Hindlimb muscle (tissue), 1 donor: ENCODE measurements around the gene CMPK1. TPM values are rescaled to one million over a fixed set of nuclear protein-coding genes. Genes with fewer than 3 reads are reported as not detected.

Experiments
- DNase-seq: peaks from one replicate; pipeline ENCODE4 v3.0.0-alpha.2; 2013
- polyA plus RNA-seq: library from polyadenylated mRNA; unstranded; fragments of 120-200 nt; gene quantifications from one replicate; pipeline ENCODE4 v1.2.1, GENCODE V29; 2013; ENCODE audit not compliant: insufficient read length

Gene CMPK1
- polyA plus RNA-seq, 1 donor, result 69.0 TPM

DNA sequence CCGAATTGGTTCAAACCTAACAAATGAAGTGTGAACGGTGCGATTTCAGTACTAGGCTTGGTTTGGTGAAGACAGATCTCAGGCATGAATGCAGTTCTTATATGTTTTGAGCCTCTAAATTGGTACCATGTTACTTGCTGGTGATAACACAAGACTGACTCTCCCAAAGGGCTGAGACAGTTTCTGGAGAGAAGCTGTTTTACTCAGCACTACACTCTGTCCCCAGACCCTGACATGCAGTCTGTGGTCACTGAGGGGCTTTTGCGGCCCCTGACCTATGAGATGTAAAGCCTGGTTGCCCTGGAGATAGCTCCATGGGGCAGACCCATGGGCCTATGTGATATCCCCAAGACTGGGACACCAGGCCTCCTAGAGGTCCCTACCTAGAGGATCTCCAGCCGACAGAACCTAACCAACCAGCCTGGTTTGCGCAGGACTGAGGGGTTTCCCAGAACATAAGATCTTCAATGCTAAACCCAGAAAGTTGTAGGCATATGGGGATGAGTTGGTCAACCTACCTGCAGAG, 63.1 kb downstream of the CMPK1 start:
- DNase-seq, result no peak

DNA sequence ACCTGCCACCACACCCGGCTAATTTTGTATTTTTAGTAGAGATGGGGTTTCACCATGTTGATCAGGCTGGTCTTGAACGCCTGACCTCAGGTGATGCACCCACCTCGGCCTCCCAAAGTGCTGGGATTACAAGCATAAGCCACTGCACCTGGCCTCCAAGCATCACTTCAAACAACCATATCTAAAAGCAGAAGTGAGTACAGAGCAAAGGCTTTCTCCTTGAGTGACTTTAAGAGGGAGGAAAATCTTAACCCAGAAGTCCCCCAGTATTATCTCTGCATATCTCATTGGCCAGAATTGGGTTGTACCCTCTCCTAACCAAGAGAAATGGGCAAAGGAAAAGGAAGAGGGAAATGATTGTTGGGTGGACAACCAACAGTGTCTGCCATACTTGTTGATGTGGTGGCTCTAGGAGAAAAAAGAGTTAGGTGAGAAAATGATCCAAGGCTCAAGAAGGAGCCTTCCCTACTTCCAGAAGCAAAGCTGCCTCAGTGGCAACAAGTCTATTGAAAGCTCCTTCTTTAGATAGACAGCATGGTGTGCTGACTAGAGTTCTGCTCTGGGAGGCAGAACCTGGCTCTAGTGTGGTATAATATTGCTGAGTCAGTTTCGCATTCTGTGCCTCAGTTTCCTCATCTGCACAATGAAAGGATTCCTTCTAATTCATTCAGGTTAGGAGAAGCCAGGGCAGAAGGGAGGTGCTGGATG, 65.7 kb downstream of the CMPK1 start:
- no peak for DNase-seq

DNA sequence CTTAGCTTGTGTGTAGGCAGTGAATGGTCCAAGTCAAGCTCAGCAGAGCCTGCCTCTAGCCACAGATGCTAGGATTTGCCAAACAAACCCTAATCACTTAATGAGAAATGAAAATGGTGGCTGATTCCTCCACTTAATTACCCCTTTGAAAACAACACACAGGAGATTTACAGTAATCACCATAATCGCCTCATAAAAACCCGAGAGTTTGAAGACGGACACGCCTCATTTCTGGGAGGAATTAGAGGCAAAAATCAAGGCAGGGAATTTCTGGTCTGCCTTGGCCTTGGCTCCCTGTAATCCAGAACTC, 66.2 kb downstream of the CMPK1 start:
- DNase-seq, result no peak

DNA sequence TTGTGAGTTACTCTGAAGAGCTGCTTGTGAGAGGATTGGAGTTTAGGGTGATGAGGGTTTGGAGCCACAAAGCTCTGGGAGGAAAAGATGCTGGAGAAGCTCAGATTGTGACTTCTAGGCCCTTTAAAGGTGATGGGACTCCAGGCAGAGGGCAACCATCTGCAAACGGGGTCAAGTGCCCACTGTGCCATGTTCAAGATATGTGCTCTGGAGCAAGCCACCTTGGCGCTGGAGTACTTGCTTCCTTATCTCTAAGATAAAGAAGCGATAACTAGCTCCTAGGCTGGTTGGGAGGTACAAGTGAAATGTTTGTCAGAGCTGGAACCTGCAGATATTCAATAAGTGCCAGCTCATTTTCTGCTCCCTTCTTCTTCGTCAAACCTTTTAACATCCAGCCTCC, 68.2 kb downstream of the CMPK1 start:
- no peak for DNase-seq

DNA sequence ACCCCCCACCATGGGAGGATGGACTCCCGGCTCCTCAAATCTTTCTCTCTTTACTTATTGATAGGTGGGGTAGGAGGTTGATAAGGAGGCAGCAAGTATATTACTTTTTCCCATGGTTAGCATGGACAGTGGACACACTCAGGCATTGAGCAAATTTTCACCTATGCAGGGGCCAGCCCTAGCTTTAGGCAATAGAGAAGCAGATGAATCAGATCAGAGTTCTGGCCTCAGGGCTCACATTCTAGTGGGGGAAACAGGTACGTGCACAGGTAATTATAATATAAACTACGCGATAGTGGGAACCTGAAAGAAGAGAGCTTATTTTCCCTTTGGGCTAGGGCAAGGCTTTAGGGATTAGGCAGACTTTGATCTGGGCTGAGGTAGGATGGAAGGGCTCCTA, 69.0 kb downstream of the CMPK1 start:
- DNase-seq, result no peak

DNA sequence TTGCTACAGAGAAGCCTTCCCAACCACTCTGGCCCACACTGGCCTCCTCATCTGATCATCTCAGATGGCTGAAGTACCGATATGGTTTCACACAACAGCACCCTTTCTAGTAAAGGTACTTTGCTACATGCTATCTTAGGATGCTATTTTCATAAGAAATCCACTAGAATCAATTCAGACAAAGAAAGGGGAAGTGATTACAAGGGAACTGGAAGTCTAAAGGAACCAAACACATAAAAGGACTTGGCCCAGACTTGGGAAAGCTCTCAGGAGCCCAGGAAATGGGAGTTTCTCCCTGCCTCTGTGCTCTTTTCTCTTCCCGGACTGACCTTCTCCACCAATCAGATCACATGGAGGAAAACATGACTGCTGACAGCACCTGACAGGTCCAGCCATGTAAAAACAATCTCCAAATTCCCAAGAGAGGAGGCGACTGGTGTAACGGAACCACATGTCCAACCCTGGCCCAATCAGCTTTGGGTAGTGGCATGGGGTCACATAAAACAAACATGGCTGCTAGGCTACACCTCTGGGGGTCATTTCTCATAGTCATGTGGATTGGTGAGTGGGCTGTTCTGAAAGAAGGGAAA, 69.8 kb downstream of the CMPK1 start:
- DNase-seq, result no peak

DNA sequence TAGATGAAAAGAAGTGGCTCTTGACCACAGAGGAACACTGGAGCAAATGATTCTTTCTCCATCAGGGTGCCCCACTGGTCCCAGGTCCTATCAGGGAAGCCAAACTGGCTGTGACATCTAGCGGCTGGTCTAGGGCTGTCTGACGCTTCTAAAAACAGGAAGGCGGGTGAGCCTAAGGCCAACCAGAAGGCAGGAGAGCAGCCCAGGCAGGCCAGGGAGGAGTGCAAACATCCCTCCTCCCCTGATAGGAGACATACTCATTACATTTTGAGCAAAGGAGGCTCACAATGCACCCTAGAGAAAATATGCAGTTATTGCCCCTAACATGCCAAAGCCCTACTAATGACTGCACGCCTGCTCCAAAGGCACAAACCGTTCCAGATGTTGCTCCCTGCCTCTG, 72.1 kb downstream of the CMPK1 start:
- DNase-seq, result no peak

DNA sequence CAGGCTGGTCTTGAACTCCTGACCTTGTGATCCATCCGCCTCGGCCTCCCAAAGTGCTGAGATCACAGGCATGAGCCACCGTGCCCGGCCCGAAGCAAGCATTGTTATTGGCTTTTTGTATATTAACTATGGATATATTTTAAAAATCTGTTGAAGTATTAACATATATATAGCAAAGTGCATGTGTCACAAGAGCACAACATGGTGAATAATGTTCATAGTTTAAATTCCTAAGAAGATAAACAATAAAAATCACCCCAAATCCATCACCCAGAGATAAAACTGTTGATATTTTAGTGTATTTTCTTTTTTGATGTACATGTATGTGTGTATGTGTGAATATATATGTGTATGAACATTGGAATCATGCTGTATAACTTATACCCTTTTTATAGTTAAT, 73.4 kb downstream of the CMPK1 start:
- DNase-seq, result no peak

DNA sequence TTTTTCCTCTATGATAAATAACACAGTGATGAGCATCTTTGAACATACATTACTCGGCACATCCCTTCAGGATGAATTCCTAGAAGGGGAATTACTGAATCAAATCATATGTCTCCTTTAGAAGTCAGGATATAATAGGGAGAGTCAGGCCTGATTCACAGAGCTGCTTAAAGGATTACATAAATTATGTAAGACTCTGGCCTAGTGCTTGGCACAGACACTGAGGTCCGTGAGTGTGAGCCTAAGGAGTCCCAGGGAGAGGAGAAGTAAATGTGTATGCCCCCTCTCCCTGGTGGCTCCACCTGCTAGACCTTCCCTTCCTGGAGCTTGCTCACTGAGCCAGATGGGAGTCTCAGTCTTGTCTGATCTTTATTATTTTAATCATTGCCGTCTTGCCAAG, 73.9 kb downstream of the CMPK1 start:
- DNase-seq, result no peak

DNA sequence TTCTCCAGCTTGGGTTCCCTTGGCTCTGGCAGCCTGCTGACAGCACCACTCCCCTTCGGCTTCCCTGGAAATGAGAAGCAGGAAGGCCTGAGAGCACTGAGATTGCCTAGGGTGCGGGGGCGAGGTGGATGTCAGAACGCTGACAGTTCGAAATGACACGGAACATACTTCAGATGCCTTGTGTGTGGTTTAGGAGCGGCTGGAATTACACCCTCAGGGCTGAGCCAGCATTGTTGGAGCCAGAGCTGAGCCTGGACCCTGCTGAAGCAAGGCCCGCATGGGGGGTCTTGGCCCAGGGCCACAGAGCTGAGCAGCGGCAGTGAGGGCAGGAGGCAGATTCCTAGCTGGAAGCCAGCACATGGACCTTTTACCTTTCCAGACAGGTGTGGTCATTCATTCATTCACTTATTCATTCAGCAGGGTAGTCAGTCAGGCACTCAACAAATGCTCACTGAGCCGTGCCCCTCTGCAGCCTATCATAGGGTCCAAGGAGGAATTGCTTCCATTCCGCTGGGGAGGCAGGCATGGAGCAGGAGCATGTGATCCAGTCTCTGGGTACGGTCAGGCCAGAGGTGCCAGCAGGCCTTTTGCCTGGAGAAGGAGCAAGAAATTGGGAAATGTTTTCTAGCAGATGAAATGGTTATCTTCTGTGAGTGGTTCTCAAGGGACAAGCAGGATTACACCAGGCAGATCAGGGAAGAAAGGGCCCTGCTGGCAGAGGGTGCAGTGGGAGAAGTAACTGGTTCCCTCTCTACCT, 75.9 kb downstream of the CMPK1 start:
- DNase-seq, result no peak

DNA sequence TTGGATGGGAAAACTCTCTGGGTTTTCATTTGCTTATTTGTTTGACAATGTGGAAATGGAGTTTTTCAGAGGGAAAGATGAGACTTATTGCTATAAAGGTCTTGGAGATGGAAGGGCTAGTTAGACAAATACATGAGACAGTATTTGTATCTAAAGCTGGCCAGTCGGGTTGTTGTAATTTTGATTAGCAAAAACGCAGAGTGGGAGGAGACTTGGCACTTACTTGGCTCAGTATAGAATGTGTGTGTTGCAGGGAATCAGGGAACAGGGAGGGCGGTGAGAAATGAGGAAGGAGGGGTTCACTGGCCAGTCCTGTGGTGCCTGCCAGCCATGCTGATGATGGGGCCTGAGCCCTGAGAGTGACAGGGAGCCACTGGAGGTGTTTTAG, 76.5 kb downstream of the CMPK1 start:
- no peak for DNase-seq

DNA sequence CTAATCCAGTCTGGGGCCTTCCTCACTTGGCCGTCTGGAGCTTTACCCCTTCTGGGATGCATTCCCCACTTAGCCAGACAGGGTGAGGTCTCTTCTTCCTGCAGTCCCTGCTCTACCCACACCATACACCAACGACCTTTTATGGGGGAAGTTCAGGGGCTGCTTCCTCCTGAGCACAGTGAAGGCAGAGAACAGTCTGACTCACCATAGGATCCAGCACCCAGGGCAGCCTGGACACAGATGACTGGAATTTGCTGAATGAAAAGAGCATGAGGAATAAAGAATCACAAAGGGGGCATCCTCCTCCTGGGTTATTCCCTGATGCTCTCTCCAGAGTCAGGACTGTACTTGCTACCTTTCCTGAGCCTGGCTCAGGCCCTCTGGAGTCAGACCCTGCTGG, 77.8 kb downstream of the CMPK1 start:
- no peak for DNase-seq

DNA sequence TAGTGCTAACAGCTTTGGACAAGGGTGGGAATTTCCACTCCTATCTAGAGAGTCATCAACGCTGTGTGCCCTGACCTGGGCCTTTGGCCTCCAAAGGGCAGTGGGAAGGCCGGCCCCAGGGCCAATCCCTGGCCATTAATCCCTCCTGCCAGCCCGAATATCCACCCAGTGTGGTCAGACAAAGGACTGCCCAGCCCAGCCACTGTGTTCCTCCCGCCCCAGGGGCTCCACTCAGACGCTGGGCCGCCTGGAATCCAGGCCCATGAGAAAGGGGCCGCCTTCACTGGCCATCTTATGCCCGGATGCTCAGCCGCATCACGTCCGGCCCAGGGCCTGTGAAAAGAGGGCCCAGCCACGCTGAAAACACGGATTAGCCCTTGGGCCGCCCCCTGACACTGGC, 78.8 kb downstream of the CMPK1 start:
- no peak for DNase-seq

DNA sequence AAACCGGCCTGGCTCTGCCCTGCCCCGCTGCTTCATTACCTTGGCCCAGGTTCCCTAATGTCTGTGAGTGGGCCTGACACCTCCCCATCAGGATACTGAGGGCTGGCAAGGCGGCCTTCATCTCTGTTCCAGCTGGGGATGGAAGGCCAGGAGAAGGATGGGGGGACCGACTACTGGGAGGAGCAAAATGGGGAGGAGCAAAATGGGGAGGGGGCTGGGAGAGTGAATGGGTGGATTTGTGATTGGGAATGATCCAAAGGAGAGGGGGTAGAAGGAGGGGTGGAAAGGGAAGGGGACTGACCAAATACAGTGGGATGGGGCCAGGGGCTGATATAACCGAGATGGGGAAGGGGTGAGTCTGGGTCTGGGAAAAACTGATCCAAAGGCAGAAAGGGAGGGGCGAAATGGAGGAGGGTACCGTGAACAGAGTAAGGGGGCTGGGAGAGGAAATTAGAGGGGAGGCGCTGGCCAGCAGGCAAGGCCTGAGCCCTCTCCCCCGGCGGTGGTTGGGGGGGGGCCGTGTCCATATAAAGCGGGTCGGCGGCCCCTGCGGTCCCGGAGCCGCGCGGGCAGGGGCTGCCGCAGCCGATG, 82.2 kb downstream of the CMPK1 start, which contains the start of gene FOXE3:
TSS of gene FOXE3 (plus strand) at position 558 of the 591 bp plus-strand sequence. CDS start at position 589, 31 bp downstream.
- DNase-seq, result no peak

DNA sequence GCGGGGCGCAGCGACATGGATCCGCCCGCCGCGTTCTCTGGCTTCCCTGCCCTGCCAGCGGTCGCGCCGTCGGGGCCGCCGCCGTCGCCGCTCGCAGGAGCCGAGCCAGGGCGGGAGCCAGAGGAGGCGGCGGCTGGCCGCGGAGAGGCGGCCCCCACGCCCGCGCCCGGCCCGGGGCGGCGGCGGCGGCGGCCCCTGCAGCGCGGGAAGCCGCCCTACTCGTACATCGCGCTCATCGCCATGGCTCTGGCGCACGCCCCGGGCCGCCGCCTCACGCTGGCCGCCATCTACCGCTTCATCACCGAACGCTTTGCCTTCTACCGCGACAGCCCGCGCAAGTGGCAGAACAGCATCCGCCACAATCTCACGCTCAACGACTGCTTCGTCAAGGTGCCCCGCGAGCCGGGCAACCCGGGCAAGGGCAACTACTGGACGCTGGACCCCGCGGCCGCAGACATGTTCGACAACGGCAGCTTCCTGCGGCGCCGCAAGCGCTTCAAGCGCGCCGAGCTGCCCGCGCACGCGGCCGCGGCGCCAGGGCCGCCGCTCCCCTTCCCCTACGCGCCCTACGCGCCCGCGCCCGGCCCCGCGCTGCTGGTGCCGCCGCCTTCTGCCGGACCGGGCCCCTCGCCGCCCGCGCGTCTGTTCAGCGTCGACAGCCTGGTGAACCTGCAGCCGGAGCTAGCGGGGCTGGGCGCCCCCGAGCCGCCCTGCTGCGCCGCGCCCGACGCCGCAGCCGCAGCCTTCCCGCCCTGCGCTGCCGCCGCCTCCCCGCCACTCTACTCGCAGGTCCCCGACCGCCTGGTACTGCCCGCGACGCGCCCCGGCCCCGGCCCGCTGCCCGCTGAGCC, 83.0 kb downstream of the CMPK1 start:
- DNase-seq, result no peak

DNA sequence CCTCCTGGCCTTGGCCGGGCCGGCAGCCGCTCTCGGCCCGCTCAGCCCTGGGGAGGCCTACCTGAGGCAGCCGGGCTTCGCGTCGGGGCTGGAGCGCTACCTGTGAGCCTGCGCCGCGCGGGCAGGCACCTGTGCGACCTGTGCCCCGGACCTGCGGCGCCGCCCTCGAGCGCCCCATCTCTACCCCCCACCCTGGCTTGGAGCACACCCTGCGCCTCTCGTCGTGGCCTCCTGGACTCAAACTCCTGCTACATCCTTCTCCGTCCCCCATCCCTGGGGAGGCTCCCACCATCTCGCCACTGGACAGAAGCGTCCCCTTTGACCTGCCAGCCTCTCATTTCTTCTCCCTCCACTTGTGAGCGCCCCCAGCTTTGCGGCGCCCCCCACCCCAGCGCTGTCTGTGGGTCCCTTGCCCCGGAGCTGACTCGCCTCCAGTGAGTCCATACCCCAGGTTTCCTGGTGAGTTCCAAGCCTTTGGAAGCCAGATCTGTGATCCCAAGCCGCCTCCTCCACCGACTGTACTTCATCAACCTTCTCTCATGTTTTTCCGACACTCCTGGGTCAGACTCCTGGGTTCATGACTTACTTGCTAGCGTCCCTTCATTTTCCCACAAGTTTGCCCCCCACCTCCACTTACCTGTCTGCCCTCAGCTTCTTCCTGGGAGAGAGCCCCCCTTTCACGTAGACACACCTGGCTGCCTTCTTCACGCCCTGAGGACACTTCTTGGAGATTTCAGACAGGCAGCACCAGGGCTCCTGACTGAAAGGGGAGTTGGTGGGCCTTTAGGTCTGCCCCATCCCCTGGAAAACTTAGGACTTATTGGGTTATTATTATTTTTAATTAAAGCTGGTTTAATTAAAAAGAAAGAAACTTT, 83.8 kb downstream of the CMPK1 start:
- no peak for DNase-seq

DNA sequence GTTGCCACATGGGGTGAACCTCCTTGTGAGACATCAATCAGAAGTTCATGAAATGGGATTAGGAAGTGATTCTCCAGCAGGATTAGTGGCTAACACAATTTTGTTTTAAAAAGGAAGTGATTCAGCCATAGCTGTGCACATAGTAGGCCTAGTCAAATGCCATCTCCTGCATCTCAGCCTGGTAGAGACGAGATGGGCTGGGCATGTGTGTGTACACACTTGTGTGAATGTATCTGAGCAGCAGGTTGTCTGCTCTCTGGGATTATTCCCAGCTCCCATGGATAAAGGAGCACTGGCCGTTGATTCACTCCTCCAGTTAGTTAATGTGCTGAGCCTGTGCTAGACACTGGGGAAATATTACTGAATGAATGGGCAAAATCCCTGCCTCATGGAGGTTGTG, 84.5 kb downstream of the CMPK1 start:
- DNase-seq, result no peak

DNA sequence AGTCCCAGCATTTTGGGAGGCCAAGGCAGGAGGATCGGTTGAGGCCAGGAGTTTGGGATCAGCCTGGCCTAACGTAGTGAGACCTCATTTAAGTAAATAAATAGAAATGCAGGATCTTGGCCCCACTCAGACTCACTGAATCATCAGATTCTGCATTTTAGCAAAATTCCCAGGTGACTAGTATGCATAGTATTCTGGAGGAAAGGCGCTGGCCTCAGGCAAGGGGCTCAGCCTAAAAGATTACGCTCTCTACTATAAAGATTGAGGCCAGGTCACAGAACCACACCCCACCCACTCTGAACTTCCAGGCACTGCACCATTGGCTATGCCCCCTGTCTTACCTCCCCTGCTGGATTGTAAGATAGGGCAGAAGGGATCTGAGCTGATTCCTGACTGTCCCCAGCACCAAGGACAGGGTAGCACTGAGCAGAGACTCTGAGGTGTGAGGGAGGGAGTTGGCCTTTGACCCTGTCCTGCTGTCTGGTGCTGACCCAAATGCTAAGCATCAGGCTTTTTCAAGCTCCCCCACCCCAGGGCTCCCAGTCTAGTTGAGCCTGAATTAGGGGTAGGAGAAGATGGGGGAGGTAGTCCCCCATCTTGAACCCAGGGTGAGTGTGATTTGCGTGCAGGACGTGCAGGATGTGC, 85.2 kb downstream of the CMPK1 start:
- no peak for DNase-seq

DNA sequence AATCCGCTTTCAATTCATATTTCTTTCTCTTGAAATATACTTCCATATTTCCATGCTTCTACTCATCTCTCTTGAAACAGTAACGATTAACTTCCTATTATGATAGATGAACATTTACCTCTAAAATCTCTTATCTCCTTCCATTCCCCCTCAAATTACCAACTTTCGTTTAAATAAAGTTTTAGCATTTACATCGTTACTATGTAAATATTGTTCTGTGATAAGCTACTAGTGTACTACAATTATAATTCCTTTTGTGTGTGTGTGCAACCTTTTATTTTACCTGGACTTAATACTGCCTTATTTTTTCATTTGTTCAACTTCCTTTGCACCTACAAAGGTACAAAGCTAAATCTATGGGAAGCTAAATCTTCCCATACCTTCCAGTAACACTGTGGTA, 87.0 kb downstream of the CMPK1 start:
- no peak for DNase-seq

DNA sequence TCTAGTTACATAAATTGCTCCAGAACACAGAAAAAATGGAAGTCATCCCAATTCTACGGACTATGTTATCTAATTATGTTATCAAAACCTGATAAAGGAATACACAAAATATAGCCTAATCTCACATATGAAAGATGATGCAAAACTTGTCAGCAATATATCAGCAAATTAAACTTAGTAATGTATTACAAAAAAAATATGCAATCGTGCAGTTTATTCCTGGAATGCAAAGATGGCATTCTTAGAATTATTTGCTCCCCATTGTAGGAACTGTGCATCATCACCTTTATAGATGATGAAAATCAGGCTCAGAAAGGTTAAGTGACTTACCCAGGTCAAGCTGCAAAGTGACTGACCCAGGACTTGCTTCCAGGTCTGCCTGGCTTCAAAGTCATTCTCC, 90.3 kb downstream of the CMPK1 start:
- no peak for DNase-seq
